ENCODE data around the gene FOXA3.
A peak's percentile ranks its signal among the peaks of the same experiment; 100 is the strongest.

DNA sequence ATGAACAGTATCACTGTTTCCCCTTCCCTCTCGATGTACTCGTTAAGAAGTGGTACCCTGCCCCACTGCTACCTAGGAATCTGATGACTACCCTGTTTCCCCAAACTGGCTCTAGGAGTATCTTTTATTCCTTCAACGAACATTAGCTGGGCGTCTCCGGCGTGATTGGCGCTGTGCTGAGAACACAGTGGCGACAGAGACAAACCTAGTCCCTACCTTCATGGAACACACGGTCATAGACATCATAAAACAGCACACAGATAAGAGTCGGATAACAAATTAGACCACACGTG is 1.9 kb upstream of the FOXA3 start:
- TF ChIP-seq, protein P1, sequence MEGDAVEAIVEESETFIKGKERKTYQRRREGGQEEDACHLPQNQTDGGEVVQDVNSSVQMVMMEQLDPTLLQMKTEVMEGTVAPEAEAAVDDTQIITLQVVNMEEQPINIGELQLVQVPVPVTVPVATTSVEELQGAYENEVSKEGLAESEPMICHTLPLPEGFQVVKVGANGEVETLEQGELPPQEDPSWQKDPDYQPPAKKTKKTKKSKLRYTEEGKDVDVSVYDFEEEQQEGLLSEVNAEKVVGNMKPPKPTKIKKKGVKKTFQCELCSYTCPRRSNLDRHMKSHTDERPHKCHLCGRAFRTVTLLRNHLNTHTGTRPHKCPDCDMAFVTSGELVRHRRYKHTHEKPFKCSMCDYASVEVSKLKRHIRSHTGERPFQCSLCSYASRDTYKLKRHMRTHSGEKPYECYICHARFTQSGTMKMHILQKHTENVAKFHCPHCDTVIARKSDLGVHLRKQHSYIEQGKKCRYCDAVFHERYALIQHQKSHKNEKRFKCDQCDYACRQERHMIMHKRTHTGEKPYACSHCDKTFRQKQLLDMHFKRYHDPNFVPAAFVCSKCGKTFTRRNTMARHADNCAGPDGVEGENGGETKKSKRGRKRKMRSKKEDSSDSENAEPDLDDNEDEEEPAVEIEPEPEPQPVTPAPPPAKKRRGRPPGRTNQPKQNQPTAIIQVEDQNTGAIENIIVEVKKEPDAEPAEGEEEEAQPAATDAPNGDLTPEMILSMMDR (conservative IDR thresholded peaks at IDR 0.05; ENCODE audit: low read depth, low read length) = no peak
- TF ChIP-seq BHLHE40 (IDR thresholded peaks at IDR 0.05; ENCODE audit: low read depth, low read length) = 0 out of 2 replicates have a peak, but pooled peaks have one; percentile 55
- no peak for TF ChIP-seq SMC3 (IDR thresholded peaks at IDR 0.05; ENCODE audit: low read depth, low read length)
- no peak for TF ChIP-seq RFX5 (IDR thresholded peaks at IDR 0.05; ENCODE audit: low read depth, low read length)
- no peak for TF ChIP-seq POLR2A (IDR thresholded peaks at IDR 0.05; ENCODE audit: low read depth, low read length)
- no peak for TF ChIP-seq CEBPB (IDR thresholded peaks at IDR 0.05; ENCODE audit: low read depth, low read length)
- no peak for TF ChIP-seq RAD21 (IDR thresholded peaks at IDR 0.05; ENCODE audit: low read length)
- no peak for TF ChIP-seq MXI1 (IDR thresholded peaks at IDR 0.05; ENCODE audit: borderline replicate concordance, low read depth, low read length)
- TF ChIP-seq, protein P2, sequence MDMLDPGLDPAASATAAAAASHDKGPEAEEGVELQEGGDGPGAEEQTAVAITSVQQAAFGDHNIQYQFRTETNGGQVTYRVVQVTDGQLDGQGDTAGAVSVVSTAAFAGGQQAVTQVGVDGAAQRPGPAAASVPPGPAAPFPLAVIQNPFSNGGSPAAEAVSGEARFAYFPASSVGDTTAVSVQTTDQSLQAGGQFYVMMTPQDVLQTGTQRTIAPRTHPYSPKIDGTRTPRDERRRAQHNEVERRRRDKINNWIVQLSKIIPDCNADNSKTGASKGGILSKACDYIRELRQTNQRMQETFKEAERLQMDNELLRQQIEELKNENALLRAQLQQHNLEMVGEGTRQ (IDR thresholded peaks at IDR 0.05; ENCODE audit: low read depth, low read length) = no peak; the same call in 1 of the 2 replicates
- TF ChIP-seq, protein P3, sequence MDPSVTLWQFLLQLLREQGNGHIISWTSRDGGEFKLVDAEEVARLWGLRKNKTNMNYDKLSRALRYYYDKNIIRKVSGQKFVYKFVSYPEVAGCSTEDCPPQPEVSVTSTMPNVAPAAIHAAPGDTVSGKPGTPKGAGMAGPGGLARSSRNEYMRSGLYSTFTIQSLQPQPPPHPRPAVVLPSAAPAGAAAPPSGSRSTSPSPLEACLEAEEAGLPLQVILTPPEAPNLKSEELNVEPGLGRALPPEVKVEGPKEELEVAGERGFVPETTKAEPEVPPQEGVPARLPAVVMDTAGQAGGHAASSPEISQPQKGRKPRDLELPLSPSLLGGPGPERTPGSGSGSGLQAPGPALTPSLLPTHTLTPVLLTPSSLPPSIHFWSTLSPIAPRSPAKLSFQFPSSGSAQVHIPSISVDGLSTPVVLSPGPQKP (IDR thresholded peaks at IDR 0.05; ENCODE audit: borderline replicate concordance, low read depth, low read length) = no peak
- TF ChIP-seq CHD1 (IDR thresholded peaks at IDR 0.05; ENCODE audit: low read depth, low read length) = no peak

Data from IMR-90 (cell line).